Breast epithelium (tissue), 3 donors: ENCODE results near the gene ANAPC7.

Experiments
- POLR2A ChIP-seq: fragments of 450-650 bp; IDR thresholded peaks from one replicate; pipeline ENCODE4 v1.6.1; 2016; ENCODE audit warnings: antibody characterized with exemption, mild to moderate bottlenecking, moderate library complexity
- POLR2AphosphoS5 ChIP-seq, 3 donors: sonication (generic); formaldehyde crosslinking; IDR thresholded peaks; one replicate each; pipeline ENCODE4 v1.6.1; 2017; ENCODE audit warnings: antibody characterized with exemption in 3 of 3
- TF ChIP-seq, protein P1 (sequence below), 3 donors: fragments of 450-650 bp; IDR thresholded peaks; one replicate each; pipeline ENCODE4 v1.5.1; 2016 to 2017; ENCODE audit warnings: antibody characterized with exemption in 3 of 3, mild to moderate bottlenecking in 3 of 3, moderate library complexity in 3 of 3

DNA sequence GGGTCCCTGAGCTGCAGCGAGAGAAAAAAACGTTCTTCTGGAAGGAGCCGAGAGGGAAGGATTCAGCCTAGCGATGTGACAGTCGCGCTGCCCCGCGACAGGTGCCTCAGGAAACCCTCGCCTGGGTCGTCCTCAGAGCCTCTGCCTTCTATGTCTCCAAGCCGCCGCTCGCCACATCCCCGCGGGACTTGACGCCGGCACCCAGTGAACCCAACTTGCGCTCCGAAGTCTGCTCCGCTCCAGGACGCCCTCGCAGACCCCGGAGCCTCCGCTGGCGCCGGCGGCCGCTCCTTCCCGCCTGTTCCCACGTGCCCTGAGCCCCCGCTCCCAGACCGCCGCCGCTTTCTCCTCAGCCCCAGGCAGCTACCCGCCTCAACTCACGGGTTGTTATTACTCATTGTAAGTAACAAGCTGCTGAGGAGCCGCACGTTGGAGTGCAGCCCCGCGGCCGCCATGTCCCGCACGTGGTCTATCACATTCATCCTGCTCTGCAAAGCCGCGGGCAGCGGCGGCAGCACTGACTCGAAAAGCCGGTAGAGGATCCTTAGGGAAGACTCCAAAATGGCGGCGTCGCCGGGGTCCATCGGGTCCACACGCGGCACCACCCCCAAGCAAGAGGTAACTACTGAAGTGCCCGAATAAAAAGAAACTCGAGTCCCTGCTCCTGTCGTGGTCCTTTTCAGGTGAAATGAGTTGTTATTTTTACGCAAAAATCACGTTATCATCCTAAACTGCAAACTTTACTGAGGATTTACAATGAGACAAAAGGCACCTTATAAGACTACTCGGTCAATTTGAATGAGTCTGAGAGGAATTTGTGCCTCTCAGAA is at the start of gene ANAPC7:
- no peak for TF ChIP-seq POLR2A
- TF ChIP-seq, protein P1, sequence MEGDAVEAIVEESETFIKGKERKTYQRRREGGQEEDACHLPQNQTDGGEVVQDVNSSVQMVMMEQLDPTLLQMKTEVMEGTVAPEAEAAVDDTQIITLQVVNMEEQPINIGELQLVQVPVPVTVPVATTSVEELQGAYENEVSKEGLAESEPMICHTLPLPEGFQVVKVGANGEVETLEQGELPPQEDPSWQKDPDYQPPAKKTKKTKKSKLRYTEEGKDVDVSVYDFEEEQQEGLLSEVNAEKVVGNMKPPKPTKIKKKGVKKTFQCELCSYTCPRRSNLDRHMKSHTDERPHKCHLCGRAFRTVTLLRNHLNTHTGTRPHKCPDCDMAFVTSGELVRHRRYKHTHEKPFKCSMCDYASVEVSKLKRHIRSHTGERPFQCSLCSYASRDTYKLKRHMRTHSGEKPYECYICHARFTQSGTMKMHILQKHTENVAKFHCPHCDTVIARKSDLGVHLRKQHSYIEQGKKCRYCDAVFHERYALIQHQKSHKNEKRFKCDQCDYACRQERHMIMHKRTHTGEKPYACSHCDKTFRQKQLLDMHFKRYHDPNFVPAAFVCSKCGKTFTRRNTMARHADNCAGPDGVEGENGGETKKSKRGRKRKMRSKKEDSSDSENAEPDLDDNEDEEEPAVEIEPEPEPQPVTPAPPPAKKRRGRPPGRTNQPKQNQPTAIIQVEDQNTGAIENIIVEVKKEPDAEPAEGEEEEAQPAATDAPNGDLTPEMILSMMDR (IDR thresholded peaks at IDR 0.05), result peak in 1 of 3 donors; percentile 31
- peak; percentile 41 to 61 (median 58) for TF ChIP-seq POLR2AphosphoS5 (IDR thresholded peaks at IDR 0.05)
